NCI-H1048 (cell line): ENCODE data around the gene TMCO6.
"Not testable (repeated sequence)": the region's sequence is repeated elsewhere in the genome, so short reads cannot be mapped to it uniquely, and the experiment has no call there.

Source experiments
- DNase-seq: peaks from one replicate; lab custom pipeline; 2025; lab: John Stamatoyannopoulos, UW

Gene TMCO6

GRCh38 chr5:140630292-140631035 is 8.8 kb upstream of the TMCO6 start:
- no peak for DNase-seq

DNA sequence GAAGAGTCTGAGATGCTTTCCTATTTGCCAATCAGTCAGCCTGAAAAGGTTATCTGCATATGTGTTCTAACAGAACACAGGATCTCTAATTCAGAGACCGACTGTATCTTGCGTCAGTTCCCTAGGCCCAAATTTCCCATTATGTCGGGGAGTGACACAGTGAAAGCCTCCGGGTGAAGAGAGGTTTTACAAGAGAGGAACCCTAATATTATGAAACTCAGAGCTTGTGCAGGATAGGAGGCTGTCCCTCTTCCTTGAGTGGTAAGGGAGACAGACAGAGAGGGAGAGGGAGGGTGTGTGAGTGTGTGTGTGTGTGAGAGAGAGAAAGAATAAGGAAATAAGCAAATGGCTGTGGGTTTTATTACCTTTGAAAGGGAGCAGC is 8.2 kb upstream of the TMCO6 start:
- DNase-seq, result no peak

DNA sequence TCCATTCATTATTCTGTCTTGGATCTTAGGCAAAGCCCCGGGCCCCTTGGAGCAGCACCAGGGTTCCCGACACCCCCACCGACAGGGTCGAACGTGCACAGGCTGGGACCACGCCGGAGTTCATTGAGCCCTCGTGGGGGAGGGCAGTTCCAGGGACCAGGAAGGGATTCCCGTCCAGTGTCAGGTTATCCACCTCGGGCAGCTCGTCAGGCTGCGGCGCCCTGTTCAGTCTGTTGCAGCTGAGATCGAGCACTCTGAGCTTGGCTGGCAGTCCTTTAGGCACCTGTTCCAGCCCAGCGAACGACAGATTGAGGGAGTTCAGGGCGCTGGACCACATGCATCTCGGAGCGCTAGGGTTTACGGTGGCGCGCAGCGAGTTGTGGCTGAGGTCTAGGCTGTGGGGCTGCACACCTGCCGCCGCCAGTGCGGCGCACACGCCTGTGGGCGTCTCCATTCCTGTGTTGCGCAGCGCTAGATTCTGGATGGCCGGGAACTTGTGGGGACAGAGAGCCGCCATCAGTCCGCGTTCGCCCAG is 7.4 kb upstream of the TMCO6 start:
- DNase-seq, result no peak

GRCh38 chr5:140632366-140633020 is 6.8 kb upstream of the TMCO6 start:
- no peak for DNase-seq

DNA sequence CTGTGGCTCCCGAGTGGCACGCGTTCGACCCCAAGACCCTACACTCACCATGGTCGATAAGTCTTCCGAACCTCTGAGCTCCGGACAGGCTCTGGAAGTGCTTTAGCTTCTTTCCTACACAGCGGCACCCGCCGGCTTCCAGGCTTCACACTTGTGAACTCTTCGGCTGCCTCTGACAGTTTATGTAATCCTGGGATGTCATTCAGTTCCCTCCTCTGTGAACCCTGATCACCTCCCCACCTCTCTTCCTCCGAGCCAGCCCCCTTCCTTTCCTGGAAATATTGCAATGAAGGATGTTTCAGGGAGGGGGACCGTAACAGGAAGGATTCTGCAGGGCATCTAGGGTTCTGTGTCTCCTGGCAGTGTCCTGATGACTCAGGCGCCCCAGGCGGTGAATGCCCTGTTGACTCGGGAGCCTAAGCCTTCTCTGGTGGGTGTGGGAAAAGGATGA is 6.2 kb upstream of the TMCO6 start, which contains the start of gene CD14:
CD14 (minus strand) TSS at position 155 of the 451 bp plus-strand sequence; CDS start at position 51, 104 bp downstream.
- no peak for DNase-seq

GRCh38 chr5:140633501-140633900 is 5.8 kb upstream of the TMCO6 start:
- DNase-seq, result no peak

DNA sequence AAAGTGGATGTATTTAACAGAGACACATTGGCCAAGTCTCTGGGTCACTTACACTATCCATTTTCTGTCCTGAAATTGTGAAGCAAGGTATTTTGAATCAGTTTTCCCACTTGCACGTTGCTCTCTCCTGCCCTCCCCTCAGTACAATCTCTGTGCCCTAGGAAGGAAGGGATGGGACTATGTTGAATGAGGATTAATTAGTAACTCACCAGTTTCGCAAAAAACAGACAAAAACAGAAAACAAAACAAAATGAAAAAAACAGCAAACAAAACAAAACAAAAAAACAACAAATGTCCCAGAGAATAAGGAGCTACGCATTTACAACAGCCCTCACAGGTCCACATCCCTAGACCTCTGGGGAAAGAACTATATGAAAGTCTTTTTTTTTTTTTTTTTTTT is 5.1 kb upstream of the TMCO6 start:
- no peak for DNase-seq

DNA sequence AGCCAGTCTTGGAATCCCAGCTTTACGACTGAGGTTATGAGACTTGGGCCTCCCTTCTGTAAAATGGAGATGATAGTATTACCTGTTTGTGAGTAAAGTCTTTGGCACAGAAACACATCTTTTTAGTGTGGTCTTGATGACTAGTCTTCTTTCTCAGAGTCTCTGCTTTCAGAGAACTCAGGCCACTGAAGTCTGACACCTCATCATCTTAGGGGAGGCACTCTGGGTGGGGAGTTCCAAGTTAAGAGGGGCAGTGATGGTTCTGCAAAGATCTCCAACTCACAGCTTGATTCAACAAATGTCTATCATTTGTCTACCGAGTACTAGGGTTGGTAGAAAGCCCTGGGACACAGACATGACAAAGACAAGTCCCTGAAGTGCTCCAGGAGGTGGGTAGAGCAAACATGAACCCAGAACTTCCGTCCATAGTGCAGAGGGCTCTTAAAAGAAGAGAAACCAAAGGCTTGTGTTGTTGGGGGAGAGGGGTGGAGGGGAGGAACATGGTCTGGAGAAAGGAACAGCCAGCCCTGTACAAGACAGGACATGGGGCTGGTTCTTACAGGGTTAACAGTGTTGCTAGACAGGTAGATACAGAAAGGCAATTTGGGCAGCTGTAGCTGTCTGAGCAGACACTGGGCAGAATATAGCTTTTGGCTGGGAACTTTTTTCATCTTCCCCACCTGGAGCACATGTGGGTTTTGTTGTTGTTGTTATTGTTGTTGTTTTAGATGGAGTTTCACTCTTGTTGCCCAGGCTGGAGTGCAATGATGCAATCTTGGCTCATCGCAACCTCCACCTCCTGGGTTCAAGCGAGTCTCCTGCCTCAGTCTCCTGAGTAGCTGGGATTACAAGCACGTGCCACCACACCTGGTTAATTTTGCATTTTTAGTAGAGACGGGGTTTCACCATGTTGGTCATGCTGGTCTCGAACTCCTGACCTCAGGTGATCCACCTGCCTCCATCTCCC is 3.7 kb upstream of the TMCO6 start:
- no peak for DNase-seq

DNA sequence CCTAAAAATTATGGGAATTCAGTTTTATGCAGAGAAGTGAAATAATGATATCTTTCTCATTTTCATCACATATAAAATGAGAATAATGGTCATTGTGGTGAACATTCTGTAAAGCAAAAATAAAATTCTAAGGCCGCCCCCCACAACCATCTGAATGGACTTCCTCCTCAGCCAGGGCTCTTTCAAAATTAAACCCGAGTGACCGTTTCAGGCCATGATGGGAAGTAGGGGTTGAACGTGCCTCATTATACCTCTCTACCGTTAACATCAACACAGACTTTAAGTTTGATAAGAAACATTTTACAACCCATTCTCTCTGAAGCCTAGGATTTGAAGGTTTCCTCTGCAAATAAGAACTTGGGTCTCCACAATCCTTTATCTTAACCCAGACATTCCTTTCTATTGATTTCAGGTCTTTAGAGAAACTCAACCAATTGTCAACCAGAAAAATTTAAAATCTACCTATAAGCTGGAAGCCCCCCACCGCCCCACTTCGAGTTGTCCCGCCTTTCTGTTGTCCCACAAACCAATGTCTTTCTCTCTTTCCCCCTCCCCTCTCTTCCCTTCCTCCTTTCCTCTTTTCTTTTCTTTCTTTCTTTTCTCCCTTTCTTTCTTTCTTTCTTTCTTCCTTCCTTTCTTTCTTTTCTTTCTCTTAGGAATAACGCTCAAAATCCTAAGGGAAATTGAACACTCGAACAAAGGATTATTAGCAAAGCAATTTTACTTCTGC is 1.7 kb upstream of the TMCO6 start:
- DNase-seq, result no peak

DNA sequence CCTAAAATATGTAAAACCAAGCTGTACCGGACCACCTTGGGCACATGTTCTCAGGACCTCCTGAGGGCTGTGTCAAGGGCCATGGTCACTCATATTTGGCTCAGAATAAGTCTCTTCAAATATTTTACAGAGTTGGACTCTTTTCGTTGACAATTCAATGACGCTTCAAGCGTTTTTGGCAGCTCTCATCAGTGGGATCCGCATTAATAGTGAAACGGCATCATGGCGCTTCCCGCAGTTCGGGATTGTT is 428 bp upstream of the TMCO6 start:
- DNase-seq, result not testable (repeated sequence)

DNA sequence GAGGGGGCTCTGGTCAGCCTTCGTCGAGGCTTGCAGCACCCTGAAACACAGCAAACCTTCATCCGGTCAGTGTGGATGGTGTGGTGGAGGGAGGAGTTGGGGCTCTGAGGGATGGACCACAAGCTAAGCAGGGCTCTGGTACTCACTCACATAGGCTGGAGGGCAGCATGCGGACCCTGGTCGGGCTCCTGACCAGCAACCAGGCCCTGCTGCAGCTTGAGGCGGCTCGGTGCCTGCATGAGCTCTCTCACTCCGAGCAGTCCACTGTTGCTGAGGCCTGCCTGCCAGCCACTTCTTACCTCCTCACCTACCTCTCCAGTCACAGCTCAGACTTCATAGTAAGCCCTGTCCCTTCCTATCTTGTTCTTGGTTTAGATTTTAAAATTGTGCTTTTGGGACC is 2.5 kb downstream of the TMCO6 start:
- DNase-seq, result no peak

DNA sequence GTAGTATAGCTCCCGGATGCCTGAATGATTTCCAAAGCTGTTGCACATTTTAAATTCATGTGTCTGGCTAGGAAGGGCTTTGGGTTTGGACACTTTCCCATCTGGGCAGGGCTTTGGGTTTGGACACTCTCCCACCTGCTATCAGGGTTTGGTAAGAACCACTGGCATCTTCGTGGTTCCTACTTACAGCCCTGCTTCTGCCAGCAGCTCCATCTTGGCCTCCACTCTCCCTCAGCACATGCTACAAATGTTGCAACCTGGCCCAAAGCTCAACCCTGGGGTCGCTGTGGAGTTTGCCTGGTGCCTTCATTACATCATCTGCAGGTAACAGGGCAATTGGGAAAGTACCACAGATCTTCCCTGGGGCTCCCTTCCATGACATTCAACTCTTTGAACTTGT is 3.5 kb downstream of the TMCO6 start:
- DNase-seq, result no peak

DNA sequence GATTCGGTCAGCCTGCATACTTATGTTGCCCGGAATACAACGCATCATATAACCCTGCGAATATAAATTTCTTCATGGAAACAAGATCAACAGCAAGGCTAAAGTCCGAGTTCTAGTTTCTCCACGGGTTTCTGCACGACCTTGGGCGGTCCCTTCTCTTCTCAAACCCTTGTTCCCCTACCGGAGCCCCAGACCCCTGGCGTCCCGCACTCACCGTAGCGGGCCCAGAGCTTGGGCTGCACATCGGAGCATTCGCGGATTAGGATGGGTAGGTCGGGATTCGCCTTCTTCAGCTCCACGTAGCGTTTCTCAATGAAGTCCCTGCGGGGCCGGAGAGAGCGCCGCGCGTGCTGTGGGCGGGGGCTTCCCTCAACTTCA is 7.8 kb downstream of the TMCO6 start:
- DNase-seq, result no peak

DNA sequence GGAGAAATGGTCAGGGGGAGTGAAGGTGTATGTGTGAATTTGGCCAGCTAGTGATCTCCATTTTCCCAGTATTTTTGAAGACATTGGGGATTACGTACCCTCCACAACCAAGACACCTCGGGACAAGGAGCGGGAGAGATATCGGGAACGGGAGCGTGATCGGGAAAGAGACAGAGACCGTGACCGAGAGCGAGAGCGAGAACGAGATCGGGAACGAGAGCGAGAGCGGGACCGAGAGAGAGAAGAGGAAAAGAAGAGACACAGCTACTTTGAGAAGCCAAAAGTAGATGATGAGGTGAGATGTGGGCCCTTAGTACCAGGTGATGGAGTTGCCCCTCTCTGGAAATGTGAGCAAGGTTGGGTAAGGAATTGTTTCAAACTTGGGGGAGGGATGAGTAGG is 19.6 kb downstream of the TMCO6 start:
- no peak for DNase-seq

GRCh38 chr5:140660371-140660770 is 21.1 kb downstream of the TMCO6 start:
- DNase-seq, result not testable (repeated sequence)

GRCh38 chr5:140664030-140664358 is 24.7 kb downstream of the TMCO6 start:
- no peak for DNase-seq

- peak; percentile 84 for DNase-seq
Measured at GRCh38 chr5:140664359-140665119, 25.3 kb downstream of the TMCO6 start, which contains the start of gene WDR55. Gene WDR55, plus strand, starts transcription at chr5:140664904. Its CDS starts 9 bp downstream, at chr5:140664913.

DNA sequence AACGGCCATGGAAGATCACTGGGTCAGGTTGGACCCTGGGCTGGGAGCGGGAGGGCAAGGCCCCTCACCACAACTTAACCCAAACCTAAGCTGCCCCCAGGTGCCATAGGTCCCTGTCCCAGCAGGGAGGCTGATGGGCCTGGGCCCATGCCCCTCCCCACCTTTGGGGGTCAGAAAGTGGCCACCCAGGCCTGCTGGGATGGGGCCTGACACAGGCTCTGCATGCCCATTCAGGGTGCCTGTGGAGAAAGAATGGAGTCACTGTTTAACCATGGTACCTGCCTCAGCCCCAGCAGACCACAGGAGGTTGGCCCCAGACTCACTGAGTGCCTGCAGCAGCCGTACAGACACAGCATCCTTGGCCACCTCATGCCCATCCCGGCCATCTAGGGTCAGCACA is 31.8 kb downstream of the TMCO6 start:
- DNase-seq, result not testable (repeated sequence)

- no peak for DNase-seq
Measured at GRCh38 chr5:140671472-140672125, 32.3 kb downstream of the TMCO6 start.

- no peak for DNase-seq
Measured at GRCh38 chr5:140672455-140673186, 33.4 kb downstream of the TMCO6 start.
